CD14-positive monocyte (primary cell): ENCODE data around the gene DIAPH2. TPM values are rescaled to one million over a fixed set of nuclear protein-coding genes. Genes with fewer than 3 reads are reported as not detected.

Experiments
- DNase-seq, 3 donors: peaks; one replicate each; pipeline ENCODE4 v3.0.0-alpha.2; 2011 to 2022
- H2AFZ ChIP-seq: 2 replicates; pipeline ENCODE4 v1.6.0; 2012; ENCODE audit warnings: mild to moderate bottlenecking, low read depth, low read length, inconsistent platforms; ENCODE audit not compliant: insufficient read depth, poor library complexity, severe bottlenecking
- H3K27ac ChIP-seq, 2 donors: 1 replicate in 1 of 2; 2 replicates in 1 of 2; pipeline ENCODE4 v1.5.1; 2012 to 2013; ENCODE audit warnings: low read length in 2 of 2, control low read depth in 1 of 2, inconsistent platforms in 1 of 2, low read depth in 1 of 2, mild to moderate bottlenecking in 1 of 2
- H3K27me3 ChIP-seq, 2 donors: one replicate each; pipeline versions ENCODE4 v1.6.0 to v1.6.1; 2011 to 2013; ENCODE audit warnings: low read length in 2 of 2; ENCODE audit not compliant: control insufficient read depth in 2 of 2, insufficient read depth in 2 of 2
- H3K36me3 ChIP-seq, 2 donors: replicated peaks in 1 of 2; 1 replicate in 1 of 2; 2 replicates in 1 of 2; pipeline versions ENCODE4 v1.5.1 to v1.6.1; 2012 to 2013; ENCODE audit warnings: low read length in 2 of 2, control low read depth in 1 of 2, inconsistent platforms in 1 of 2, mild to moderate bottlenecking in 1 of 2; ENCODE audit not compliant: insufficient read depth in 2 of 2, control insufficient read depth in 1 of 2
- H3K4me1 ChIP-seq, 2 donors: 1 replicate in 1 of 2; 2 replicates in 1 of 2; pipeline versions ENCODE4 v1.5.1 to v1.6.1; 2012 to 2013; ENCODE audit warnings: low read length in 2 of 2, control low read depth in 1 of 2, inconsistent platforms in 1 of 2, mild to moderate bottlenecking in 1 of 2, moderate library complexity in 1 of 2; ENCODE audit not compliant: insufficient read depth in 2 of 2, control insufficient read depth in 1 of 2
- H3K4me2 ChIP-seq: replicated peaks from 2 replicates; pipeline ENCODE3; 2012; ENCODE audit warnings: low read length, moderate library complexity, mild to moderate bottlenecking; ENCODE audit not compliant: poor library complexity, severe bottlenecking; ENCODE audit errors: extremely low read depth
- H3K4me3 ChIP-seq, 3 experiments: fragments of 200-600 bp in 1 of 3; sonication (generic) in 1 of 3; replicated peaks in 1 of 3; 1 replicate in 2 of 3; 2 replicates in 1 of 3; pipeline ENCODE4 v1.5.1; 2011 to 2013; ENCODE audit warnings: low read length in 3 of 3, mild to moderate bottlenecking in 3 of 3, control low read depth in 2 of 3, low read depth in 2 of 3, inconsistent platforms in 1 of 3, moderate library complexity in 1 of 3
- H3K79me2 ChIP-seq: 2 replicates; pipeline ENCODE4 v1.6.0; 2012; ENCODE audit warnings: mild to moderate bottlenecking, control low read depth, inconsistent platforms, low read length, moderate library complexity; ENCODE audit not compliant: insufficient read depth
- H3K9ac ChIP-seq: 2 replicates; pipeline ENCODE4 v1.6.0; 2017; ENCODE audit warnings: low read length, mild to moderate bottlenecking; ENCODE audit not compliant: insufficient read depth, poor library complexity, severe bottlenecking
- H3K9me3 ChIP-seq, 2 donors: replicated peaks in 1 of 2; 1 replicate in 1 of 2; 2 replicates in 1 of 2; pipeline versions ENCODE4 v1.5.1 to v1.6.1; 2012 to 2013; ENCODE audit warnings: low read length in 2 of 2, control low read depth in 1 of 2; ENCODE audit not compliant: control insufficient read depth in 1 of 2, insufficient read depth in 1 of 2
- H4K20me1 ChIP-seq: 2 replicates; pipeline ENCODE4 v1.6.0; 2012; ENCODE audit warnings: mild to moderate bottlenecking, low read length, control low read depth, moderate library complexity; ENCODE audit not compliant: insufficient read depth
- H3K27ac Mint-ChIP-seq, 7 donors: one replicate each; pipeline ENCODE4 v1.8.0; 2020; ENCODE audit warnings: mild to moderate bottlenecking in 7 of 7, mixed read lengths in 7 of 7, moderate library complexity in 6 of 7, inconsistent platforms in 2 of 7
- H3K27me3 Mint-ChIP-seq, 3 donors: one replicate each; pipeline ENCODE4 v1.8.0; 2021 to 2022; ENCODE audit warnings: low read depth in 3 of 3, mild to moderate bottlenecking in 3 of 3, mixed read lengths in 3 of 3, moderate library complexity in 3 of 3, inconsistent platforms in 1 of 3
- H3K36me3 Mint-ChIP-seq, 2 donors: one replicate each; pipeline ENCODE4 v1.8.0; 2020; ENCODE audit warnings: mixed read lengths in 2 of 2, inconsistent platforms in 1 of 2, mild to moderate bottlenecking in 1 of 2
- H3K4me1 Mint-ChIP-seq: one replicate; pipeline ENCODE4 v1.8.0; 2020; ENCODE audit warnings: mild to moderate bottlenecking, mixed read lengths
- H3K4me3 Mint-ChIP-seq, 2 donors: one replicate each; pipeline ENCODE4 v1.8.0; 2020; ENCODE audit warnings: mild to moderate bottlenecking in 2 of 2, mixed read lengths in 2 of 2, moderate library complexity in 1 of 2
- H3K9me3 Mint-ChIP-seq, 7 donors: one replicate each; pipeline ENCODE4 v1.8.0; 2020 to 2022; ENCODE audit warnings: mixed read lengths in 7 of 7, mild to moderate bottlenecking in 6 of 7, moderate library complexity in 6 of 7, inconsistent platforms in 2 of 7
- CTCF ChIP-seq: fragments of 200-600 bp; IDR thresholded peaks from one replicate; pipeline ENCODE4 v1.8.0; 2022; ENCODE audit warnings: antibody characterized with exemption, mild to moderate bottlenecking
- WGBS: methylation state at CpG from one replicate; pipeline ENCODE4 v1.1.5; 2013; ENCODE audit warnings: missing lambda C conversion rate; ENCODE audit not compliant: insufficient coverage; 5-methylcytosine and 5-hydroxymethylcytosine counted together
- intact Hi-C, 2 donors: fragments of 100-400 bp; cut with micrococcal nuclease; formaldehyde crosslinking; loops; one replicate each; pipeline versions ENCODE4 v1.15.0 to v1.15.1; 2023
- polyA plus RNA-seq, 3 donors: library from polyadenylated mRNA; depleted of rRNA in 1 of 3; unstranded in 2 of 3; stranded (reverse) in 1 of 3; fragments of 300-500 nt in 2 of 3; fragments of >200 nt in 1 of 3; fragmentation: Illumina TruSeq in 2 of 3; gene quantifications; 1 replicate in 2 of 3; 2 replicates in 1 of 3; pipeline ENCODE4 v1.2.3, GENCODE V29; 2012 to 2021

The DIAPH2 gene
- polyA plus RNA-seq, 3 donors, result 9.5 to 20.5 (median 11.4) TPM

GRCh38 chrX:97529536-97530200 lies 845.0 kb downstream of the DIAPH2 start:
- Mint-ChIP-seq H3K27ac (peak overlapping the region in 1 of 7 donors; percentile 13), H3K4me3 (no peak overlapping the region), H3K4me1 (peaks cover 29% of the 10 kb centered on the region), H3K9me3 (peaks cover 5 to 12% (median 6%) of the 10 kb centered on the region in 7 donors), H3K27me3 (no peaks in the 10 kb centered on the region), H3K36me3 (peaks cover 3 to 9% of the 10 kb centered on the region in 2 donors)
- no peaks in the 10 kb centered on the region for H3K36me3 ChIP-seq
- peaks cover 0 to 8% of the 10 kb centered on the region in 2 donors for H3K9me3 ChIP-seq
- TF ChIP-seq CTCF, result no peak
- H3K9ac ChIP-seq, result no peak overlapping the region
- no CpG with 5 or more reads among the region's 1 CpG for WGBS
- no peaks in the 10 kb centered on the region for H3K79me2 ChIP-seq
- no peaks in the 10 kb centered on the region for H3K27me3 ChIP-seq
- H3K4me3 ChIP-seq, result no peak overlapping the region
- intact Hi-C loops, result no loop called here
- no peak overlapping the region for H3K4me2 ChIP-seq
- DNase-seq, result peak in 1 of 3 donors; percentile 24
- H4K20me1 ChIP-seq, result no peaks in the 10 kb centered on the region
- no peak overlapping the region for H3K27ac ChIP-seq
- no peak overlapping the region for H2AFZ ChIP-seq
- no peaks in the 10 kb centered on the region for H3K4me1 ChIP-seq

- Mint-ChIP-seq H3K27ac (no peak overlapping the region), H3K9me3 (peaks cover 5 to 10% (median 6%) of the 10 kb centered on the region in 7 donors), H3K36me3 (peaks cover 0 to 9% of the 10 kb centered on the region in 2 donors), H3K4me3 (no peak overlapping the region), H3K27me3 (no peaks in the 10 kb centered on the region), H3K4me1 (peaks cover 22% of the 10 kb centered on the region)
- Histone ChIP-seq H3K79me2 (no peaks in the 10 kb centered on the region), H3K36me3 (no peaks in the 10 kb centered on the region), H4K20me1 (no peaks in the 10 kb centered on the region), H2AFZ (no peak overlapping the region), H3K4me3 (no peak overlapping the region), H3K27ac (no peak overlapping the region), H3K4me1 (no peaks in the 10 kb centered on the region), H3K9ac (no peak overlapping the region), H3K9me3 (peaks cover 0 to 8% of the 10 kb centered on the region in 2 donors), H3K27me3 (no peaks in the 10 kb centered on the region), H3K4me2 (no peak overlapping the region)
- no peak for DNase-seq
- no peak for TF ChIP-seq CTCF
- no CpG with 5 or more reads among the region's 3 CpGs for WGBS
- intact Hi-C loops, result no loop called here
Observed at GRCh38 chrX:97531825-97532224, 847.2 kb downstream of the DIAPH2 start.
